ENCODE measurements around the gene SNRK. TPM values are rescaled to one million over a fixed set of nuclear protein-coding genes. Genes with fewer than 3 reads are reported as not detected.

The SNRK gene
- total and polyA plus RNA-seq, 9 of the 15 experiments (the other 6 are each of a cell fraction or from before 2014, with no cell fraction given), result 1.7 to 12.3 (median 7.3) TPM

GRCh38 chr3:43286841-43287499 is 630 bp downstream of the SNRK start (continued):
- TF ChIP-seq ZNF639 (CRISPR knock-in tag; conservative IDR thresholded peaks at IDR 0.05 in 1 of 2, IDR thresholded peaks at IDR 0.05 in 1 of 2), result 0 out of 4 replicates have a peak, but pooled peaks of 1 of the 2 experiments have one; percentile 8
- TF ChIP-seq ZBTB1 (CRISPR knock-in tag; IDR thresholded peaks at IDR 0.05; ENCODE audit: borderline replicate concordance, low read depth), result peak; percentile 84; the same call in 1 of the 2 replicates
- no peak for TF ChIP-seq DIDO1 (tag; IDR thresholded peaks at IDR 0.05; ENCODE audit: low read depth)
- TF ChIP-seq TOE1 (IDR thresholded peaks at IDR 0.05; ENCODE audit: borderline replicate concordance), result 0 out of 2 replicates have a peak, but pooled peaks have one; percentile 21
- no peak for TF ChIP-seq TOE1 (CRISPR knock-in tag; IDR thresholded peaks at IDR 0.05; ENCODE audit: borderline replicate concordance, low read depth)
- TF ChIP-seq CREBBP (IDR thresholded peaks at IDR 0.05; ENCODE audit: low read depth, low read length), result no peak

GRCh38 chr3:43287500-43287873 is 1.1 kb downstream of the SNRK start:
- Histone ChIP-seq H3K79me2 (ENCODE audit: control insufficient read depth, insufficient read depth, low read length) (peaks cover 36% of the 10 kb centered on the region), H3K4me1 (replicated peaks in 1 of 2; ENCODE audit: control insufficient read depth in 2 of 2, insufficient read depth in 2 of 2, low read length in 2 of 2) (peaks cover 12% of the 10 kb centered on the region in 2 experiments; a peak in 4 of 5 replicates), H3K9me3 (replicated peaks; ENCODE audit: control insufficient read depth, insufficient read depth, low read depth, low read length) (no peaks in the 10 kb centered on the region), H3K9me1 (ENCODE audit: control insufficient read depth, insufficient read depth, low read length) (no peaks in the 10 kb centered on the region), H3K27me3 (ENCODE audit: control insufficient read depth in 2 of 2, insufficient read depth in 2 of 2, low read length in 2 of 2) (no peaks in the 10 kb centered on the region), H4K20me1 (replicated peaks; ENCODE audit: control insufficient read depth, insufficient read depth, low read length) (peaks cover 9% of the 10 kb centered on the region), H3K4me3 (peak overlapping the region; percentile 68), H3K27ac (ENCODE audit: extremely low read depth, low read depth, low read length) (no peak overlapping the region), H3K36me3 (ENCODE audit: control insufficient read depth, insufficient read depth, low read length) (peaks cover 8% of the 10 kb centered on the region; the same call in 1 of the 3 replicates), H2AFZ (ENCODE audit: low read depth, low read length) (no peak overlapping the region), H3K4me2 (ENCODE audit: insufficient read depth, low read length) (peak overlapping the region; percentile 80), H3K9ac (ENCODE audit: insufficient read depth in 1 of 2, low read depth in 2 of 2, low read length in 2 of 2) (peak overlapping the region; percentile 59 to 95; a peak in 3 of 4 replicates)
- ATAC-seq (no peak), FAIRE-seq (no peak), DNase-seq (ENCODE audit: extremely low read depth in 1 of 4, low spot score in 3 of 4) (no peak)
- ChIA-PET CTCF (ENCODE audit: low intra/inter-chr PET ratio) (no interaction called here), POLR2A (interaction anchor here (0.7 to 1.7 kb wide), 3 partner anchors 9 to 48 kb away, joined by 3 to 10 read pairs (median 3); no protein-coding TSS in a partner anchor)
- 30% methylated on average over 3 of the region's 3 CpGs for WGBS (ENCODE audit: insufficient coverage, low coverage, missing lambda C conversion rate)
- TSS peak; percentile 55 for BruUV-seq (replicated peaks)
- in situ Hi-C loops (cut with MboI), result no loop called here
- intact Hi-C loops (cut with micrococcal nuclease), result no loop called here
- 0 out of 2 replicates have a peak, but pooled peaks have one; percentile 17 for TF ChIP-seq ZBTB40 (IDR thresholded peaks at IDR 0.05)
- no peak for TF ChIP-seq ZBTB40 (CRISPR knock-in tag; IDR thresholded peaks at IDR 0.05)
- no peak for TF ChIP-seq TSC22D4 (tag; IDR thresholded peaks at IDR 0.05)

Measured in K562 (cell line).